SK-N-SH (cell line): ENCODE results near the gene PRKCQ. TPM values are rescaled to one million over a fixed set of nuclear protein-coding genes. Genes with fewer than 3 reads are reported as not detected.

Experiments
- CTCF ChIA-PET: fragments of 300-600, 350-600 bp; formaldehyde crosslinking; extraction: SDS; loops from one replicate; lab custom pipeline; 2021; lab: Yijun Ruan, JAX
- POLR2A ChIA-PET: fragments of 350-600 bp; sonication (Branson Sonifier 250); formaldehyde crosslinking; extraction: SDS; loops from one replicate; lab custom pipeline; 2020; ENCODE audit warnings: antibody characterized with exemption, inconsistent platforms; lab: Yijun Ruan, JAX
- DNase-seq: peaks from one replicate; pipeline ENCODE4 v3.0.0; 2012
- H2AFZ ChIP-seq: fragments of 200-600 bp; sonication (generic); 2 replicates; pipeline ENCODE4 v1.8.1; 2016; ENCODE audit warnings: antibody characterized with exemption, mild to moderate bottlenecking, low read depth
- H3F3A ChIP-seq: fragments of 200-600 bp; sonication (generic); replicated peaks from 2 replicates; pipeline ENCODE3; 2016; ENCODE audit warnings: antibody characterized with exemption, mild to moderate bottlenecking; ENCODE audit not compliant: insufficient read depth
- H3K27ac ChIP-seq, 2 experiments: fragments of 200-500 bp in 1 of 2; fragments of 200-600 bp in 1 of 2; sonication (Bioruptor generic) in 1 of 2; sonication (generic), shearing (Covaris generic) in 1 of 2; 2 replicates each; pipeline versions ENCODE4 v1.5.1 to v1.6.1; 2014 to 2016; ENCODE audit warnings: low read depth in 2 of 2, inconsistent platforms in 1 of 2, low read length in 1 of 2, mild to moderate bottlenecking in 1 of 2, mixed read lengths in 1 of 2
- H3K27me3 ChIP-seq: fragments of 200-600 bp; sonication (generic), shearing (Covaris generic); 2 replicates; pipeline ENCODE4 v1.6.1; 2016; ENCODE audit warnings: mixed run types; ENCODE audit not compliant: insufficient read depth
- H3K36me3 ChIP-seq, 2 experiments: fragments of 200-500 bp in 1 of 2; fragments of 200-600 bp in 1 of 2; sonication (Bioruptor generic) in 1 of 2; sonication (generic) in 1 of 2; replicated peaks in 1 of 2; 2 replicates each; pipeline versions ENCODE3 to v1.5.1; 2014 to 2016; ENCODE audit warnings: low read length in 1 of 2, mild to moderate bottlenecking in 1 of 2; ENCODE audit not compliant: insufficient read depth in 2 of 2, control insufficient read depth in 1 of 2
- H3K4me1 ChIP-seq, 2 experiments: fragments of 200-500 bp in 1 of 2; fragments of 200-600 bp in 1 of 2; sonication (Bioruptor generic) in 1 of 2; sonication (generic), shearing (Covaris generic) in 1 of 2; 2 replicates each; pipeline versions ENCODE4 v1.5.1 to v1.6.1; 2014 to 2016; ENCODE audit warnings: low read depth in 1 of 2, low read length in 1 of 2, mixed run types in 1 of 2; ENCODE audit not compliant: insufficient read depth in 2 of 2, control insufficient read depth in 1 of 2
- H3K4me2 ChIP-seq: fragments of 200-600 bp; sonication (generic), shearing (Covaris generic); 2 replicates; pipeline ENCODE4 v1.6.1; 2017; ENCODE audit warnings: mixed run types
- H3K4me3 ChIP-seq, 2 experiments: fragments of 200-500 bp in 1 of 2; fragments of 200-600 bp in 1 of 2; sonication (Bioruptor generic) in 1 of 2; sonication (generic), shearing (Covaris generic) in 1 of 2; 2 replicates each; pipeline versions ENCODE4 v1.5.1 to v1.8.1; 2014 to 2016; ENCODE audit warnings: low read depth in 2 of 2, inconsistent platforms in 1 of 2, low read length in 1 of 2, mild to moderate bottlenecking in 1 of 2, mixed read lengths in 1 of 2, moderate library complexity in 1 of 2
- H3K79me2 ChIP-seq: fragments of 200-600 bp; sonication (generic); 2 replicates; pipeline ENCODE4 v1.8.1; 2017; ENCODE audit warnings: mild to moderate bottlenecking; ENCODE audit not compliant: insufficient read depth
- H3K9ac ChIP-seq: fragments of 200-600 bp; sonication (generic); 2 replicates; pipeline ENCODE4 v1.6.1; 2017; ENCODE audit warnings: mixed run types
- H3K9me2 ChIP-seq: fragments of 200-600 bp; sonication (generic); 2 replicates; pipeline ENCODE4 v1.6.1; 2017; ENCODE audit warnings: mixed run types
- H3K9me3 ChIP-seq: fragments of 200-600 bp; sonication (generic); 2 replicates; pipeline ENCODE4 v1.6.1; 2017; ENCODE audit warnings: mixed run types, mild to moderate bottlenecking, moderate library complexity
- H4K20me1 ChIP-seq: fragments of 200-600 bp; sonication (generic); 2 replicates; pipeline ENCODE4 v1.6.1; 2017; ENCODE audit warnings: mild to moderate bottlenecking, mixed run types; ENCODE audit not compliant: insufficient read depth
- ELF1 ChIP-seq: IDR thresholded peaks from 2 replicates; pipeline ENCODE4 v1.4.0; 2012
- EP300 ChIP-seq, 2 experiments: IDR thresholded peaks; 2 replicates each; pipeline versions ENCODE4 v1.4.0 to v1.6.1; 2012; ENCODE audit warnings: borderline replicate concordance in 1 of 2, low read depth in 1 of 2, low read length in 1 of 2
- FOXJ3 ChIP-seq: sonication (generic); formaldehyde crosslinking; IDR thresholded peaks from 2 replicates; pipeline ENCODE4 v1.5.1; 2020; ENCODE audit warnings: mild to moderate bottlenecking, missing genetic modification reagents
- GABPA ChIP-seq: IDR thresholded peaks from 2 replicates; pipeline ENCODE4 v1.4.0; 2012; ENCODE audit warnings: low read depth, mild to moderate bottlenecking
- IRF3 ChIP-seq: fragments of 150-350 bp; IDR thresholded peaks from 2 replicates; pipeline ENCODE4 v1.6.1; 2016; ENCODE audit warnings: mild to moderate bottlenecking, low read depth, low read length
- MAX ChIP-seq: IDR thresholded peaks from 2 replicates; pipeline ENCODE4 v1.4.0; 2012; ENCODE audit warnings: low read depth
- MEF2A ChIP-seq: IDR thresholded peaks from 2 replicates; pipeline ENCODE4 v1.4.0; 2012; ENCODE audit warnings: low read depth, borderline replicate concordance
- MXI1 ChIP-seq: IDR thresholded peaks from 2 replicates; pipeline ENCODE4 v1.6.1; 2012; ENCODE audit warnings: mild to moderate bottlenecking, low read depth, low read length, improper control_type of control experiment
- NFIC ChIP-seq: IDR thresholded peaks from 2 replicates; pipeline ENCODE4 v1.4.0; 2012; ENCODE audit warnings: borderline replicate concordance
- NRF1 ChIP-seq: IDR thresholded peaks from 2 replicates; pipeline ENCODE4 v1.6.1; 2012; ENCODE audit warnings: low read depth, mild to moderate bottlenecking, low read length
- REST ChIP-seq: IDR thresholded peaks from 2 replicates; pipeline ENCODE4 v1.6.1; 2012; ENCODE audit warnings: mild to moderate bottlenecking, low read depth, low read length, moderate library complexity
- RXRA ChIP-seq: IDR thresholded peaks from 2 replicates; pipeline ENCODE4 v1.4.0; 2012; ENCODE audit warnings: low read depth, mild to moderate bottlenecking, borderline replicate concordance
- SIN3A ChIP-seq: IDR thresholded peaks from 2 replicates; pipeline ENCODE4 v1.6.1; 2012; ENCODE audit warnings: low read depth, mild to moderate bottlenecking, low read length, moderate library complexity, borderline replicate concordance
- SMC3 ChIP-seq: IDR thresholded peaks from 2 replicates; pipeline ENCODE4 v1.6.1; 2012; ENCODE audit warnings: low read depth, low read length, improper control_type of control experiment
- TAF1 ChIP-seq: IDR thresholded peaks from 2 replicates; pipeline ENCODE4 v1.6.1; 2012; ENCODE audit warnings: low read depth, mild to moderate bottlenecking, low read length, moderate library complexity, borderline replicate concordance
- TCF12 ChIP-seq: IDR thresholded peaks from 2 replicates; pipeline ENCODE4 v1.4.0; 2012
- TEAD4 ChIP-seq: IDR thresholded peaks from 2 replicates; pipeline ENCODE4 v1.4.0; 2012; ENCODE audit warnings: mild to moderate bottlenecking, borderline replicate concordance; ENCODE audit not compliant: insufficient read depth
- USF1 ChIP-seq: IDR thresholded peaks from 2 replicates; pipeline ENCODE4 v1.4.0; 2012; ENCODE audit warnings: low read depth, borderline replicate concordance
- YY1 ChIP-seq: IDR thresholded peaks from 2 replicates; pipeline ENCODE4 v1.4.0; 2012; ENCODE audit warnings: low read depth, mild to moderate bottlenecking
- whole genome bisulfite sequencing: methylation state at CpG from one replicate; pipeline ENCODE4 v1.1.6; 2017; ENCODE audit warnings: low lambda C conversion rate; 5-methylcytosine and 5-hydroxymethylcytosine counted together
- polyA plus RNA-seq, 3 experiments: library from polyadenylated mRNA; depleted of rRNA; stranded (reverse); fragments of >200 nt; gene quantifications; 2 replicates each; pipeline ENCODE4 v1.2.3, GENCODE V29; 2012

PRKCQ gene
- polyA plus RNA-seq, 1 of the 3 experiments (the other 2 are of a cell fraction) = 0.18 TPM

DNA sequence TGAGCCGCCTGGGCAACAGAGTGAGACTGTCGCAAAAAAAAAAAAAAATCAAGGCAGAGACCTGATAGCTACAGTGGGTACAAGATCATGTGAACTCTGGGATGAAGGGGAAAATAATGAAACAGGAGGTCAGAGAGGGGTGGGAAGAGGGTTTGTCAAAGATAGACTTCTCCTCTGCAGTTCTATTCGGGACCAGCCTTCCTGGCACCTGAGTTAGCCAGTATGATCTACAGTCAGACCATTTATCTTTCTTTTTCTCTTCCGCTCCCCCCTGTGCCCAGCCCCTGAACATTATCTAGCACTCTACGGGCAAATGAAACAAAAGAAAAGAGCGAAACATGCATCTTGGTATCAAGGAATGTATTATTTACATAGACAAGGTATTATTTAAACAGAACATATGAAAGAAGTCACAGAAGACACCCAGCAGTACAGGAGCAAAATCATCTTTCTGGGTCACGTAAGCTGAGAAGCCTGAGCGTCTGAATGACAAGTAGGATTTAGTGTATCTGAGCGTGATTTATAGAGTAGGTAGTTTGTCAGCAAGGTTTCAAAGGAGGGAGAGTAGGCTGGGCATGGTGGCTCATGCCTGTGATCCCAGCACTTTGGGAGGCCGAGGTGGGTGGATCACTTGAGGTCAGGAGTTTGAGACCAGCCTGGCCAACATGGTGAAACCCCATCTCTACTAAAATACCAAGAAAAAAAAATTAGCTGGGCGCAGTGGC, 109.0 kb downstream of the PRKCQ start:
- Histone ChIP-seq H3F3A (no peaks in the 10 kb centered on the region), H3K9ac (no peak overlapping the region), H3K4me2 (no peak overlapping the region), H3K36me3 (no peaks in the 10 kb centered on the region), H3K27ac (no peak overlapping the region), H3K9me3 (no peaks in the 10 kb centered on the region), H3K4me1 (no peaks in the 10 kb centered on the region), H4K20me1 (no peaks in the 10 kb centered on the region), H3K27me3 (no peaks in the 10 kb centered on the region), H3K9me2 (no peaks in the 10 kb centered on the region), H3K4me3 (no peak overlapping the region), H2AFZ (no peak overlapping the region), H3K79me2 (no peaks in the 10 kb centered on the region)
- ChIA-PET CTCF (no interaction called here), POLR2A (no interaction called here)
- TF ChIP-seq MEF2A = no peak
- TF ChIP-seq REST = no peak
- TF ChIP-seq TEAD4 = no peak
- no peak for TF ChIP-seq MXI1
- no peak for TF ChIP-seq ELF1
- TF ChIP-seq SIN3A = no peak
- TF ChIP-seq USF1 = no peak
- no peak for TF ChIP-seq RXRA
- TF ChIP-seq SMC3 = no peak
- TF ChIP-seq TCF12 = no peak
- TF ChIP-seq YY1 = no peak
- TF ChIP-seq MAX = no peak
- no peak for TF ChIP-seq FOXJ3 (CRISPR knock-in tag)
- TF ChIP-seq TAF1 = no peak
- TF ChIP-seq GABPA = no peak
- TF ChIP-seq NFIC = no peak
- TF ChIP-seq IRF3 = no peak
- no peak for TF ChIP-seq EP300 (IDR thresholded peaks at IDR 0.05; ENCODE audit: borderline replicate concordance in 1 of 2, low read depth in 1 of 2, low read length in 1 of 2)
- no peak for TF ChIP-seq NRF1
- no peak for DNase-seq
- 61% methylated on average over 11 of the region's 11 CpGs for WGBS
